Stomach smooth muscle (tissue), 2 donors: ENCODE measurements around the gene MACO1.
"Not testable (repeated sequence)": the region's sequence is repeated elsewhere in the genome, so short reads cannot be mapped to it uniquely, and the experiment has no call there.

ENCODE experiments used
- H3K27ac ChIP-seq: one replicate; pipeline ENCODE4 v1.7.0; 2013; ENCODE audit warnings: mild to moderate bottlenecking, low read length, inconsistent platforms
- H3K27me3 ChIP-seq, 2 donors: one replicate each; pipeline ENCODE4 v1.7.0; 2013; ENCODE audit warnings: low read length in 2 of 2; ENCODE audit not compliant: insufficient read depth in 2 of 2, control insufficient read depth in 1 of 2
- H3K36me3 ChIP-seq, 2 donors: one replicate each; pipeline ENCODE4 v1.7.0; 2013; ENCODE audit warnings: low read length in 2 of 2; ENCODE audit not compliant: control insufficient read depth in 2 of 2, insufficient read depth in 2 of 2
- H3K4me1 ChIP-seq: one replicate; pipeline ENCODE4 v1.7.0; 2013; ENCODE audit warnings: low read length; ENCODE audit not compliant: control insufficient read depth, insufficient read depth
- H3K4me3 ChIP-seq, 2 donors: one replicate each; pipeline ENCODE4 v1.7.0; 2013; ENCODE audit warnings: low read length in 2 of 2
- H3K9ac ChIP-seq, 2 donors: one replicate each; pipeline ENCODE4 v1.7.0; 2013; ENCODE audit warnings: low read length in 2 of 2, mild to moderate bottlenecking in 1 of 2
- H3K9me3 ChIP-seq, 2 donors: one replicate each; pipeline ENCODE4 v1.7.0; 2013; ENCODE audit warnings: low read length in 2 of 2; ENCODE audit not compliant: control insufficient read depth in 2 of 2
- donor health status: healthy.
- donor health status: Pancreatic carcinoma.

Gene MACO1

DNA sequence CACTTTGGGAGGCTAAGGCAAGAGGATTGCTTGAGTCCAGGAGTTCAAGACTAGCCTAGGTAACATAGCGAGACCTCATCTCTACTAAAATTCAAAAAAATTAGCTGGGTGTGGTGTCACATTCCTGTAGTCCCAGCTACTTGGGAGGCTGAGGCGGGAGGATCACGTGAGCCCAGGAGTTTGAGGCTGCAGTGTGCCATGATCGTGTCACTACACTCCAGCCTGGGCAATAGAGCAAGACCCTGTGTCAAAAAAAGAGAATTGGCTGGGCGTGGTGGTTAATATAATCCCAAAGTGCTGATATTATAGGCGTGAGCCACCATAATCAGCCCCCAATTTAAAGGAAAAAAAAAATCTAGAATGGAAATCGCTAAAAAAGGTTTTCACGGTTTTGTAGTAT lies 7.0 kb downstream of the MACO1 start:
- Histone ChIP-seq H3K9me3 (no peaks in the 10 kb centered on the region), H3K4me1 (peaks cover 18% of the 10 kb centered on the region), H3K9ac (no peak overlapping the region), H3K36me3 (no peaks in the 10 kb centered on the region), H3K4me3 (no peak overlapping the region), H3K27ac (no peak overlapping the region), H3K27me3 (no peaks in the 10 kb centered on the region)

DNA sequence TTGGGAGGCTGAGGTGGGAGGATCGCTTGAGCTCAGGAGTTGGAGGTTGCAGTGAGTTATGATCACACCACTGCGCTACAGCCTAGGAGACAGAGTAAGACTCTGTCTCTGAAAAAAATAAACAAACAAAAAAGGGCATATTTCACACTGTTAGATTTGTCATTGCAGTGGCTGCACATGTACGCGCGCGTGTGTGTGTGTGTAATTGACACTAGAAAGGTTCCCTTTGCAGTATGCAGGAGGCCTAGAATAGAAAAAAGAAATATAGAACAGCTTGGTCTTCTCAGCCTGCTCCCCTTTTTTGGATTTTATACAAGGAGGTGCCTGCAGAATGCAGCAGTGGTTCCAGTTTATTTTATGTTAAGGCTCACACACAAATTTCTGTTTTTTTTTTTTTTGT lies 8.6 kb downstream of the MACO1 start:
- Histone ChIP-seq H3K27ac (no peak overlapping the region), H3K4me1 (peaks cover 11% of the 10 kb centered on the region), H3K36me3 (no peaks in the 10 kb centered on the region), H3K9ac (no peak overlapping the region), H3K4me3 (no peak overlapping the region), H3K27me3 (no peaks in the 10 kb centered on the region), H3K9me3 (no peaks in the 10 kb centered on the region)

DNA sequence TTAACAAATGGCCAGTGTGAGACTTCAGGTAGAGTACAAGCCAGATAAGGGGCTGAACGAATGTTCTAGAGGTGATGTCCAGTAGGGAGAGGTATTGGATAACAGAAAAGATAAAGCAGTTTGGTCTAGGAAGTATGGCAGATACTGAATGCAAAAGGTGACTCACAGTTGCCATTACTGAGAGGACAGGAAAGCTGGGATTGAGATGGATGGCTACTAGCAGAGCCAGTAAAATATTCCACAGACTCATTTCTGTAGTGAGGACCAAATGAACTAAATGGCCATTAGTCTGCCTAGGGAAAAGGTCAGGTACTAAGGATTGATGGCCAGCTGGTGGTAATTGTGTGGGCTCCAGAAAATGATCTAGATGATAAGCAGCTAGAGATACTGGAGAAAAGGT lies 11.5 kb downstream of the MACO1 start:
- no peak overlapping the region for H3K9ac ChIP-seq
- no peaks in the 10 kb centered on the region for H3K4me1 ChIP-seq
- no peaks in the 10 kb centered on the region for H3K27me3 ChIP-seq
- H3K36me3 ChIP-seq = peaks cover 0 to 2% of the 10 kb centered on the region in 2 donors
- no peak overlapping the region for H3K27ac ChIP-seq
- no peaks in the 10 kb centered on the region for H3K9me3 ChIP-seq
- H3K4me3 ChIP-seq = no peak overlapping the region

DNA sequence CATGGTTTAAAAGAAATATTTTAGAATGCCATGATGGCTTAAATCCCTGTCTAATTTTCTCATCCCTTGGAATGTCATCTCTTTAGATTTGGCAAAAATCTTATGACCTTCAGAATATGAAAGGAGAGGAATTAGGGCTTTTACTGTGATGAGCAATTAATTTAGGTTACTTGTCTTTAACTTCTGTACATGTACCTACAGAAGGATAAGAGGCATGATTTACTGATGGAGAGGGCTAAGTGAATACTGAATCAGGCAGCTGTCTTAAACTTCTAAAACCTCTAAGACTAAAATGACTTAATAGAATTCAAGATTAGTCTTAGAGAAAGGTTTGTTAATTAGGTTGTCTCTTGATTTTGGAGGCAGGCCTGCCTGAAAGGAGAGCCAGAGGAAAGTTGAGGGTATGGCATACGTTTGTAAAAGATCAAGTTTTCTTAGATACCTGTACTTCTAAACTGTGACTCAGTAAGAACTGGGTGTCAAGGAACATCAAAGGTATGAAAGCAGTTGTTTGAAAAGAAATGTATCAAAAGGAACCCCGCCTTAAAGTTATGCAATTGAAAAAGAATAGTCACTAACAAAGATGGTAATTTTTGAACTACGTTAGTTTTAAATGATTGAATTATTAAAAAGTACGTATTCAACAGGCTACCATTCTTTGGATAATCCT lies 12.5 kb downstream of the MACO1 start:
- Histone ChIP-seq H3K9me3 (no peaks in the 10 kb centered on the region), H3K9ac (no peak overlapping the region), H3K4me3 (no peak overlapping the region), H3K27me3 (no peaks in the 10 kb centered on the region), H3K4me1 (no peaks in the 10 kb centered on the region), H3K36me3 (peaks cover 2 to 4% of the 10 kb centered on the region in 2 donors), H3K27ac (no peak overlapping the region)

DNA sequence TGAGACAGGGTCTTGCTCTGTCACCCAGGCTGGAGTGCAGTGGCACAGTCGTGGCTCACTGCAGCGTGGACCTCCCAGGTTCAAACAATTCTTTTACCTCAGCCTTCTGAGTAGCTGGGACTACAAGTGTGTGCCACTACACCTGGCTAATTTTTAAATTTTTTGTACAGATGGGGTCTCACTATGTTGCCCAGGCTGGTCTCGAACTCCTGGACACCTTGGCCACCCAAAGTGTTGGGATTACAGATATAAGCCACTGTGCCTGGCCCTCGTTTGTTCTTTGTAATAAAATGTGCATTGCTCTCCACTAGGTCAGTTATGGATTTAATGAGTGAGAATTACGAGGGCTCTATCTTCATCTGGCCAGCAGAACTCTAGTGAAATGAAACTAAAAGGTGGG lies 13.9 kb downstream of the MACO1 start:
- H3K4me3 ChIP-seq = not testable (repeated sequence)

DNA sequence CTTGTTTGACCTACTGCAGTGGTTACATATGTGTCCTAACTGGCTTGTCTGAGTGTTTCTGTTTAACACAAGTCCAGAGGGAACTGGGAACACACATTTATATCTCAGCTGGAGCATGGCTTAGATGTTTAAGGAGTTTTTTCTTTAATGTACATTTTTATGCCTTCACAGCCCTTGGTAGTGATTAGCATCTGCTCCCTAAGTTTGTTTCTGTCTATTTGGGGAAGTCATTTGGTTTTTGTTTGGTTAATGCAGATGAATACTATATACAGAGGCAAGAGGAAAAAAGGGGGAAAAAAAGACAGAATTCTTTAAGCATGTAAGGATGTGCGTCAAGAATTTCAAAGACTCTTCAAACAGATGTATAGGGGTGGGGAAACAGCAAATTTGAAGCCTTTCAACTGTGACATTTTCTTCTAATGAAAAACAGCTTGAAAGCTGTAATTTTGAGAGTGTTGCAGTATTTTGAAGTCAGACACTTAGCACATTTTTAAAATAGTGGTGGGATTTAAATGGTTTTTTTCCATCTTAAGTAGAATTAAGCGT lies 15.4 kb downstream of the MACO1 start:
- no peaks in the 10 kb centered on the region for H3K4me1 ChIP-seq
- peaks cover 2 to 4% of the 10 kb centered on the region in 2 donors for H3K36me3 ChIP-seq
- H3K27ac ChIP-seq = no peak overlapping the region
- no peaks in the 10 kb centered on the region for H3K9me3 ChIP-seq
- no peak overlapping the region for H3K9ac ChIP-seq
- H3K4me3 ChIP-seq = no peak overlapping the region
- no peaks in the 10 kb centered on the region for H3K27me3 ChIP-seq

More for the DNA sequence above, 13.9 kb downstream of the MACO1 start:
- H3K27ac ChIP-seq, H3K27me3 ChIP-seq, H3K9ac ChIP-seq, H3K4me1 ChIP-seq, H3K36me3 ChIP-seq, H3K9me3 ChIP-seq: not testable (repeated sequence)

DNA sequence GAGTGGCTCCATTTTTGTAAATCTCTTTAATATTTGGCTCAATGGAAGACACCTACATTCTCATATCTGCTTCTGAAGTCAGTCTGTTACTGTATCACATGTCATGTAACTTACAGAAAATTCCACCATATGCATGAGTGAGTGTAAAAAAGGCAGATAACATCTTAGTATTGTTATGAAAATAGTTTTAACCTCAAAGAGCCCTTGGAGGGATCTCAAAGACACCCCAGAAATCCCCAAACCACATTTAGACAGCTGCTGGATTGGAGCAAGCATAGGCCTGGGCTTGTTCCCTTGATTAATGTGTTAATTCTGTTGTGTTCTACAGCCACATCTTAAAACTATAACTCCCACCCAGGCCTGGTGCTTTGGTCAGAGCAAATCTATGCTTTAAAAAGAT lies 16.9 kb downstream of the MACO1 start:
- no peaks in the 10 kb centered on the region for H3K4me1 ChIP-seq
- peaks cover 2 to 4% of the 10 kb centered on the region in 2 donors for H3K36me3 ChIP-seq
- H3K27me3 ChIP-seq = no peaks in the 10 kb centered on the region
- no peak overlapping the region for H3K9ac ChIP-seq
- H3K4me3 ChIP-seq = no peak overlapping the region
- no peak overlapping the region for H3K27ac ChIP-seq
- H3K9me3 ChIP-seq = no peaks in the 10 kb centered on the region

DNA sequence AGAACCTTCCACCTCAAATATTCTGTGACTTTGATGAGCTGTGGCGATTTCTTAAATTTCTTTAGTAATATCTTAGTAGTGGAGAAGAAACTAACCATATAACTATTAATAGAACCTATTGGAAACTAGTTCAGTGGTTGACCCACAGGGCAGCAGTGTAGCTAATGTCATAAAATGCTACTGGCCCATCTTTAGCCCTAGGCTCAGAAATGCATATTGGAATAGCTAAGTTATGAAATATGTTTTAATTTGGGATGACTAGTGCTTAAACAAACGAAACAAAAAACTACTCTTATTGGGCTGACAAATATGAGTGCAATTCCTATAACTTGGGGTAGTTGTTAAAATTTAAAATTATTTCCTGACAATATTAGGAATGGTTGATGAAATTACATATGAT lies 20.2 kb downstream of the MACO1 start:
- H3K27ac ChIP-seq = no peak overlapping the region
- H3K4me3 ChIP-seq = no peak overlapping the region
- no peaks in the 10 kb centered on the region for H3K4me1 ChIP-seq
- H3K9me3 ChIP-seq = no peaks in the 10 kb centered on the region
- no peaks in the 10 kb centered on the region for H3K27me3 ChIP-seq
- peaks cover 4 to 6% of the 10 kb centered on the region in 2 donors for H3K36me3 ChIP-seq
- H3K9ac ChIP-seq = no peak overlapping the region

DNA sequence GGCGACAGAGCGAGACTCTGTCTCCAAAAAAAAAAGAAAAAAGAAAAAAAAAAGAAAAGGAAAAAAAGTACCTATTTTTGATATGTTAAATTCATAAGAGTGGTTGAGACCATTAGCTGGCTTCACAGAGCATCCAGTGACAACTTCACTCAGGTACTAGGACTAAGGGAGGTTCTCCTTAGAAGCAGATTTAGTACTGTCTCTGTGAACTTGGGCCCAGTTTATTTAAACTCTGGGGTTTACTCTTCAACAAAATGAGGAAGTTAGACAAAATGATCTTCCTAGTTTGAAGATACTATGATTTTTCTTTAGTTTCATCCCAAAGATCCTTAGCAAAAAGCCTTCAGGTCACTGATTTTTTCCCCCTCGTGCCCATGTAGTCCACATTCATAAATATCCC lies 21.2 kb downstream of the MACO1 start:
- Histone ChIP-seq H3K9ac (no peak overlapping the region), H3K9me3 (no peaks in the 10 kb centered on the region), H3K4me3 (no peak overlapping the region), H3K36me3 (peaks cover 4 to 6% of the 10 kb centered on the region in 2 donors), H3K27ac (no peak overlapping the region), H3K4me1 (no peaks in the 10 kb centered on the region), H3K27me3 (no peaks in the 10 kb centered on the region)

DNA sequence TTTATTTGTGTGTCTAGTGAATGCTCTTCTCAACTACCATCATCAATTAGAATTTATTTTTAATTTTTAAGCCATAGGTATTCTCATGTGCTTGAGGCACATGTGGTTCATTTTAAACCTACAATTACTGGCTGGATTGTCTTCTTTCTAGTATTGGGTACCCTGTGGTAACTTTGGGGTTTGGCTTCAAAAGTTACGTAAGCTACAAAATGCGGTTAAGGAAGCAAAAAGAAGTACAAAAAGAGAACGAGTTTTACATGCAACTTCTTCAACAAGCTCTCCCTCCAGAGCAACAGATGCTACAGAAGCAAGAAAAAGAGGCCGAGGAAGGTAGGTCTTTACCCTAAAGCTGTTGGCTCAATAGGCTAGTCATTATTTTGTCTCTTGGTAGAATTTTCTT lies 25.8 kb downstream of the MACO1 start:
- Histone ChIP-seq H3K9ac (no peak overlapping the region), H3K27ac (no peak overlapping the region), H3K4me3 (no peak overlapping the region), H3K27me3 (no peaks in the 10 kb centered on the region), H3K9me3 (no peaks in the 10 kb centered on the region), H3K4me1 (no peaks in the 10 kb centered on the region), H3K36me3 (peaks cover 10 to 16% of the 10 kb centered on the region in 2 donors)

DNA sequence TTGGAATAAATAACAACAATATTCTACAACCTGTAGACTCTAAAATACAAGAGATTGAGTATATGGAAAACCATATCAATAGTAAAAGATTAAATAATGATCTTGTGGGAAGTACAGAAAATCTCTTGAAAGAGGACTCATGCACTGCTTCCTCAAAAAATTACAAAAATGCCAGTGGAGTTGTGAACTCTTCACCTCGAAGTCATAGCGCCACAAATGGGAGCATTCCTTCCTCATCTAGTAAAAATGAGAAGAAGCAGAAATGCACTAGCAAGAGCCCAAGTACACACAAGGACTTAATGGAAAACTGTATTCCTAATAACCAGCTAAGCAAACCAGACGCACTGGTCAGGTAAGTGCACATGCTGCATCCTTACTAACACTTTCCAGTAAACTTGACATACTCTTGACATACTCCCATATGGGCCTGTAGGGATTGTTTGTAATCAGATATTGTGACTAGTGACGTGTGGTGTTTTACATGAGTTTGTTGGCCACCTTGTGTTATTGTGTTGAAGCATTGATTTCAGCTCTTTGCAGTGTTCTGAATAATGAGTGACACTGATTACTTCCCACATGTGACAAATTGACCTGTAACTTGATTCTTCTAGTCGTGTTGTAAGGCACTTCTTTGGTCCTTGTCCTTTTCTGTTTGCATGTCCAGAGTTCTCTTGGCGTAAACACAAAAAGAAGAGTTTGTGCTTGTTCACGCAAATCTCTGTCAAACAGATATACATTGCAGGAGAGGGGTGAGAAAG lies 28.0 kb downstream of the MACO1 start:
- Histone ChIP-seq H3K4me3 (no peak overlapping the region), H3K36me3 (peaks cover 10 to 16% of the 10 kb centered on the region in 2 donors), H3K27ac (no peak overlapping the region), H3K4me1 (peaks cover 7% of the 10 kb centered on the region), H3K9ac (no peak overlapping the region), H3K27me3 (no peaks in the 10 kb centered on the region), H3K9me3 (no peaks in the 10 kb centered on the region)
